Stimulated activated CD4-positive, alpha-beta T cell treated with anti-CD3 and anti-CD28 coated beads, Interleukin-2, amount 100 ng/mL, for 48 hours (primary cell): ENCODE data around the gene RNF40.

ENCODE experiments used
- DNase-seq, 2 donors: peaks; one replicate each; pipeline ENCODE4 v3.0.0-alpha.2; 2020

The RNF40 gene

DNA sequence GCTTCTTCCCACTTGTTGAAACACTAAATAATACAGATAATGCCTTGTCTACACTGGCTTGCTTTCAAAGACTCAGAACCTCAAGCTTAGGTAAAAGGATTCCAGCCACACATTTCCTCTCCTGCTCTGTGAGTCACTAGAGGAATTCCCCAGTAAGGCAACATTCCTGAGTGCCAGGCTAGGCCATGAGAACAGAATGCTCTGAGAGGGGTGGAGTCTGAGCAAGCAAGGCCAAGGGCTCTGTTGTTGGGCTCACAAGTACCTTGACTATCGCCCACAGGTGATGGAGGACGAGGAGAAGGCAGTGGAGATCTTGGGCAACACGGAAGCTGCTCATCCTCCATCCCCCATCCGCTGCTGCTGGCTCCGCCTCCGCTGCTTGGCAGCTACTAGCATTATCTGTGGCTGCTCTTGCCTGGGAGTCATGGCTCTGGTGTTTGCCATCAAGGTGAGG lies 20.6 kb upstream of the RNF40 start:
- DNase-seq: no peak

DNA sequence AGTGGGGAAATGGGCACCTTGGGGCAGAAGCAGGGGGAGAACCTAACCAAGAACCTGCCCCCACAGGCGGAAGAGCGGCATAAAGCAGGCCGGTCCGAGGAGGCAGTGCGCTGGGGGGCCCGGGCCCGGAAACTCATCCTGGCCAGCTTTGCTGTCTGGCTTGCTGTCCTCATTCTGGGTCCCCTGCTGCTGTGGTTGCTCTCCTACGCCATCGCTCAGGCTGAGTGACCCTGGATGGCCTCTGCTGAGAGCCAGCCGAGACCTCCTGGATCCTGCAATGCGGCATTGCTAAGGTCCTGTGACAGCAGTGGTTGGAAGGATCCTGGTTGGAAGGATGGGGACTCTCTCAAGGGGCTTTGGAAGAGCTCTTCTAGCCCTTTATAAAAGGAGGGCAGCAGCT lies 18.4 kb upstream of the RNF40 start:
- no peak for DNase-seq

DNA sequence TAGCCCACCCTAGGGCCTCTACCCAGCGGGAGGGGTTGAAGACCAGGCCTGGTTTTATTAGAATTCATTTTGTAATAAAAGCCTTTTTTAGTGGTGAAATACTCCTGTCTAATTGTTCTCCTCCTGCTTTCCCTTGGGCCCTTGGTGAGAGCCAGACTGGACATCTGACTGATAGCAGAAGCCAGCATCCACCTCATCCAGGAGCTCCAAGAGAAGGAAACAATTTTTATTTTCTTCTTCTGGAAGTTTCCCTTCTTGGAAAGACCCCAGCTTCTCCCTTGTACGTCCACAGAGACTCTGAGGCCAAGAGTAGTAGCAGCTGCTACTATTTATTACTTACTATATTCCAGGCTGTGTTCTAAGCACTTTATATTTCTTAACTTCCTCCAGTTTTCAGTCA lies 17.9 kb upstream of the RNF40 start:
- no peak for DNase-seq

DNA sequence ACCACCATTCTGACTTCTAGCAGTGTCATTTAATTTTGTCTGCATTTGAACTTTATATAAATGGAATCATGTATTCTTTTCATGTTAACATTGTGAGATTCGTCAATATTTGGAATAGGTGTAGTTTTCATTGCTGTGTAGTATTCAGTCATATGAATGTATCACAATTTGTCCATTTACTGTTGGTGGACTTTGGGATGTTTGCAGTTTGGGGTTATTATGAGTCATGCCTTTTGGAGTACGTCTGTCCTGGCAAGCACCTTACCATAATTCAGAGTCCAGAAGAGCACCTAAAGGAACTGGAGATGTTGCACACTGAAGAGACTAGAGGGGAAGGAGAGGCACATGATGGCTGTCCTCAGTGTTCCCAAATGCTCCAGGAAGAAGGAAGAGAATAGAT lies 17.0 kb upstream of the RNF40 start:
- no peak for DNase-seq

DNA sequence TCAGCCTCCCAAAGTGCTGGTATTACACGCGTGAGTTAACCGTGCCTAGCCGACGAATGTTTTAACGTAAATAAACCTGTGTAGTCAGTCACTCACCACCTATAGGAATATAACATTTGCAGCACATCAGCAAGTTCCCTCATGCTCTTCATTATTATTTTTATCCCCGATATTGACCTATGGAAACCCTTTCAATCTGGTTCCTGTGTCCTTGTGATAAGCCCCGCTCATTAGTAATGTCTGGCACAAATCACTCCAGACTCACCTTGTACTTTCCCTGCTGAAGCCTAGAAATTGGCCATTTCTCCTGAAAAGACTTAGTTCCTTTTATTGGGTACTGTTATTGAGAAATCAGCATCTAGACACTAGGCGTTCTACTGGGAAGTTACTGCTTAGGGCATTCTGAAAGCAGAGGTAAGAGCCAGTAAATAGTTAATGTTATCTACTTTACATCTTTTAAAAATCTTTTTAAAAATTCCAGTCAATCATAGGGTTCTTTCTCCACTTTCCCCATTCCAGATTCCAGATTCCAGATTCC lies 15.4 kb upstream of the RNF40 start:
- no peak for DNase-seq

DNA sequence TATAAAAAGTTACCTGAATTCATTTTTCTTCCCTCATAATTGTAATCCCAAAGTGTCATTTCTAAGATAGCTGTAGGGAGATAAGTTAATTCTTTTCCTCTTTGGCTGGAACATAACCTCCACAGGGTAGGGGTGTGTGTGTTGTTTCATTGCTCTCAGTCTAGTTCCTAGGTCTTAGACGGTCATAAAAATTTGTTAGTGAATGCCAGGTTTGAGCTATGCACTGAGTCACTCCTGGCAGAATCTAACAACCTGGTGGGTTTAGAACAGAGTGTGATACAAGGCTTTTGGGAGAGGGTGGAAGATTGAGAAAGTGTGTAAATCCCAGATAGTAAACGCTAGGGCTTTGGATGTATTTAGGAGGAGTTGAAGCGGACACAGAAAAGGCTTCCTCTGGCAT lies 14.8 kb upstream of the RNF40 start:
- no peak for DNase-seq

DNA sequence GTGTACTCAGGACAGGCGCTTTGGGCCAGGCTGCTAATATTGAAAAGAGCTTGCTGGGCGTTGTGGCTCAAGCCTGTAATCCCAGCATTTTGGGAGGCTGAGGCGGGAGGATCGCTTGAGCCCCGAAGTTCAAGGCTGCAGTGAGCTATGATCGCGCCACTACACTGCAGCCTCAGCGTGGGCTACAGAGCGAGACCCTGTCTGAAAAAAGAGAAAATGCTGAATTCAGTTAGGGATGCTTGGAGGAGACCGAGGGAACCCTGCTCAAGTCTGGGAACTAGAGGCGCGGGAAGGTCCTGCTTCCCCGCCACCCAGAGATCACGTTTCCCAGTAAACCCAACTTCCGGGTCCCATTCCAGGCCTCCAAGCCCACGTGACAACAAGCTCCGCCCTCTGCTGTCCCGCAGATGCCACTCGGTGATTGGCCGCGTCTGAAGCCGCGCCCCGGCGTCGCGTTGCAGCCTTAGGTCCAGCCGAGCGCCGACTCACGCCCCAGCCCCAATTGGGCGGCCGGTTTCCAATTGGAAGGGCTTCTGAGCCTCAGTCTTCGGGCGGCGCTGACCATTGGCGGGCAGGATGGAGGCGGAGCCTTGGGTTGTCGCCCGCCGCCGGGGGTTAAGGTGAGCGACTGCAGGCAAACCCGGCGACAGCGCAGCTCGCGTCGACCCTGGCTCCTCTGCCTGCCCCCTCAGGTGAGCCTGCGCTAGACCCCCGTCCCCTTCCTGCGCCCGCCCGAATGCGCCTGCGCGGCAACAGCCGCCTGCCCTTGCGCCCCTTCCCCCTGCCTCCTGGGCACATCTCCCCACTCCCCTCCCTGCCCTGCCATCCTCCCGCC lies 14.1 kb upstream of the RNF40 start, which contains the start of gene PHKG2:
Gene PHKG2 (plus strand): TSS at position 627 of the 835 bp plus-strand sequence. CDS start 396 bp downstream, outside the sequence.
- DNase-seq: peak; percentile 94 to 97

DNA sequence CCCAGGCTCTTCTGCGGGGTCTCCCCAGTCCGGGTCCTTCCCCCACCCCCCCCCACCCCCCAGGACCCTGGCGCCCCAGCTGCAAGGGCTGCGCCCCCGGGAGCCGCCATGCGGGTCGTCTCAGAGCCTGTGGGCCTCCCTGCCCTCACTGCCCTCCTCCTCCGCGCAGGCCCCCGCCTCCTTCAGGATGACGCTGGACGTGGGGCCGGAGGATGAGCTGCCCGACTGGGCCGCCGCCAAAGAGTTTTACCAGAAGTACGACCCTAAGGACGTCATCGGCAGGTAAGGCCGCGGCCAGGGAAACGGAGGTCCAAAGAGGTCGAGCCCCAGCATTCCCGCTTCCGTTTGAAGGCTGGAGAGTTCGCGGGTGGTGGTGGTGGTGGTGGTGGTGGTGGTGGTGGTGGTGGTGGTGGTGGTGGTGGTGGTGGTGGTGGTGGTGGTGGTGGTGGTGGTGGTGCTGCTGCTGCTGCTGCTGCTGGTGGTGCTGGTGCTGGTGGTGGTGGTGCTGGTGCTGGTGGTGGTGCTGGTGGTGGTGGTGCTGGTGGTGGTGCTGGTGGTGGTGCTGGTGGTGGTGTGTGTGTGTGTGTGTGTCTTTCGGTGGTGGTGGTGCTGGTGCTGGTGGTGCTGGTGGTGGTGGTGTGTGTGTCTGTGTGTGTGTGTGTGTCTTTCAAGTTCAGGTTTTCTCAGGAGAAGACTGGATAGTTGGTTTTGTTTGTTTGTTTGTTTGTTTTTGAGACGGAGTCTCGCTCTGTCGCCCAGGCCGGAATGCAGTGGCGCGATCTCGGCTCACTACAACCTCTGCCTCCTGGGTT lies 13.3 kb upstream of the RNF40 start:
- DNase-seq: peak in 1 of 2 donors; percentile 11

DNA sequence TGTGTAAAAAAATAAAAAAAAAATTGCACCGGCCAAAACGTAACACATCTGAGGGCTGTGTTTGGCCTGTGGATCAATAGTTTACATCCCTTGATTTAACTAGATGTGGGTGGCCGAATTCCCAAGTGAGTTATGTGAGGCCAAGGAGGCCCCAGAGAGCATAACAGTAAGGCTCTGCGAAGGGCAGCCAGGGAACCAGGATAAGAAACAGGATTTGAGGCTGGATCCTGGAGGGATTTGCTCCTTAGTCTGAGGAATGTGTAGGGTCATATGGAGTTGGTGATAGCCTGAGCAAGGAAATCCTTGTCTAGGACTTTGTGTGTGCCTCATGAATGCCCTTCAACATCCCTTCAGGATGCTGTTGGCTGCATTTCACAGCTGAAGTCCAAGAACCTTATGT lies 11.9 kb upstream of the RNF40 start:
- no peak for DNase-seq

DNA sequence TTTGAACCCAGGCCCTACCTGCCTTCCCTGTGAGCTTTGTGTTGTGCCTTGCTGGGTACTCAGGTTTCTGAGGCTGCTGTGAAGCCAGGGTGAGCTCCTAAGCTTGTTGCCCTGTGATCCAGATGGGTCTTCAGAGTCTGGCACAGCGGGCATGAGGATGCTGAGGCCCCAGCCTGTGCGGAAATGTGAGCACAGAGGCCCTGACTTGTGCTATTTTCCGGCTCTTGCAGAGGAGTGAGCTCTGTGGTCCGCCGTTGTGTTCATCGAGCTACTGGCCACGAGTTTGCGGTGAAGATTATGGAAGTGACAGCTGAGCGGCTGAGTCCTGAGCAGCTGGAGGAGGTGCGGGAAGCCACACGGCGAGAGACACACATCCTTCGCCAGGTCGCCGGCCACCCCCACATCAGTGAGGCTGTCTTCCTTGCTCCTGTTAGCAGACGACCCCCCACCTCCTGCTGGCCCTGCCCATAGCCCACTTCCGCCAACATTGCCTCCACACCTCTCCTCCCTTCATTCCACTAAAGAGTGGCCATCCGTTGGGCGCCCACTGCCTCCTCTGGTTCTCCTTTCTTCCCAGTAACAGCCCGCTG lies 11.2 kb upstream of the RNF40 start:
- no peak for DNase-seq

DNA sequence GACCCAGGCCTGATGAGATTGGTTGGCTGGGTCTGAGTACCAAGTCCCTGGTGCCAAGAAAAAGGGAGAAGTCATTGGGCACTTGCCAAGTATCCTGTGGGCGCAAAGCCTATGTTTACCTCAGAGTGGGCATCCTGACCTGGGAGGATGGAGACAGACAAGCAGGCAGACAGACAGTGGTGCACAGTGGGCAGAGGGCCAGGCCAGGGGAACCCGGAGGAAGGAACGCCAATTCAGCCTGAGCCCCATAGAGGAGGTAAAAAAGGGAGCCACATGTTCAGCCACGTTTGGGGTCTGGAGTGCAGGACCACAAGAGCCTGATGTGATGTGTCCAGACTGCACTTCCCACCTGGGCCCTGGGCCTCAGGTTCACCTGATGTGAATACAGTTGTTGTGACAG lies 8.5 kb upstream of the RNF40 start:
- no peak for DNase-seq

DNA sequence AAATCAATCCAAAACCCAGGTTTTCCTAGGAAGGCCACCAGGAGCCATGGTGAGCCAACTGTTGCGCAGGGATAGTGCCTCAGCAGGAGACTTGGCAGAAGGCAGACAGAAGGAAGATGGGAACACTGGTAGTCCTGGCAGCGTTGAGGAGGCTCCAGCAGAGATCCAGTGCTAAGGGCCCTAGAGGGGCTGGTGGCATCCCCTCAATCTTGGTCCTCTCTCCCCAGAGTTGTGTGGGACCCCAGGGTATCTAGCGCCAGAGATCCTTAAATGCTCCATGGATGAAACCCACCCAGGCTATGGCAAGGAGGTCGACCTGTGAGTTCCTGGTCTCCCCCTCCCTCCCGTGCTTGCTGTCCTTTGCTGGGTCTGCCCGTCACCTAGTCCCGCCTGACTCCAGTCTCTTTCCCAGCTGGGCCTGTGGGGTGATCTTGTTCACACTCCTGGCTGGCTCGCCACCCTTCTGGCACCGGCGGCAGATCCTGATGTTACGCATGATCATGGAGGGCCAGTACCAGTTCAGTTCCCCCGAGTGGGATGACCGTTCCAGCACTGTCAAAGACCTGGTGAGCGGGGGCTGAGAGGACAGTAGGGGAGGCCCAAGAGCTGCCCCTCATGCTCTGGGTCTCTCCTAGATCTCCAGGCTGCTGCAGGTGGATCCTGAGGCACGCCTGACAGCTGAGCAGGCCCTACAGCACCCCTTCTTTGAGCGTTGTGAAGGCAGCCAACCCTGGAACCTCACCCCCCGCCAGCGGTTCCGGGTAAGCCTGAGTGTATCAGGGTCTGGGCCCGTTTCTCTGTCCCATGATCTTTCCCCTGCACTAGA lies 6.0 kb upstream of the RNF40 start:
- no peak for DNase-seq

DNA sequence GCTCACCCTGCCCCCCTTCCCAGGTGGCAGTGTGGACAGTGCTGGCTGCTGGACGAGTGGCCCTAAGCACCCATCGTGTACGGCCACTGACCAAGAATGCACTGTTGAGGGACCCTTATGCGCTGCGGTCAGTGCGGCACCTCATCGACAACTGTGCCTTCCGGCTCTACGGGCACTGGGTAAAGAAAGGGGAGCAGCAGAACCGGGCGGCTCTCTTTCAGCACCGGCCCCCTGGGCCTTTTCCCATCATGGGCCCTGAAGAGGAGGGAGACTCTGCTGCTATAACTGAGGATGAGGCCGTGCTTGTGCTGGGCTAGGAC lies 5.4 kb upstream of the RNF40 start:
- no peak for DNase-seq

DNA sequence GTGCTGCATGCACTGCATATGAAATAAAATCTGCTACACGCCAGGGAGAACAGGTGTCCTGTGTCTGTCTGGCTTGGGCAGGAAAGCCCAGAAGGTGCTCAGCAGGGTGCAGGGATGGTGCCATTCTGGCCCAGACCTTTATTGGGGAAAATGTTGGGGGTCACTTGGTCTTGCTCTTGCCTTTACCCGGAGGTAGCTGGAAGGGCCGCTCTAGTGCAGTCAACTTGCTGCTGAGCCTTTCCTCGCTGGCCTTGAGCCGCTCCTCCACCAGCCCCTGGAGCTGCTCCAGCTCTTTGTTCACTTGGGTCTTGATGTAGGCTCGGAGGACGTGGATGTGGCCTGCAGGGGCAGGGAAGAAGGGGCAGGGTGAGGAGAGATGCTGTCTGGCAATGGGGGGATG lies 4.8 kb upstream of the RNF40 start:
- no peak for DNase-seq

DNA sequence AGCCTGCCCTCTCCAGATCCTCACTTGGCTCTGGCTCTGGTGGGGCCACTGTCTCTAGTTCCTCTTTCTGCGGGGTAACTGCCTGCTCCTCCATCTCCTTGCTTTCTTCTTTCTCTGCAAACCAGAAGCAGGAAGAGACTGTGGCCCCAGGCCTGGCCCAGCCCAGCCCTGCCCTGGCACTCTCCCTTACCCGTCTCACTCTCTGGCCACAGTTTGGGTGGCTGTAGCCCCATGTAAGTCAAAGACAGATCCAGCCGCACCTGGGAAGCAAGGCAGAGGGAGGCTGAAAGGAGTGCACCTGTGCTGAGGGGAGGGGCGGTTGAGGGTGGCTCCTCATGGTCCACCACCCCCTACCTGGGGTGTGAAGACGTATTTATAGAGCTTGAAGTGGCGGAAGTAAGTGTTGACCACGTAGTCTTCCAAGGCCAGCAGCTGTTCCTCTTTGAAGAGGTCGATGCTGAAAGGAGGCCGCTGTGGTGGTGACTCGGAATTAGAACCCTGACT lies 3.1 kb upstream of the RNF40 start:
- no peak for DNase-seq

DNA sequence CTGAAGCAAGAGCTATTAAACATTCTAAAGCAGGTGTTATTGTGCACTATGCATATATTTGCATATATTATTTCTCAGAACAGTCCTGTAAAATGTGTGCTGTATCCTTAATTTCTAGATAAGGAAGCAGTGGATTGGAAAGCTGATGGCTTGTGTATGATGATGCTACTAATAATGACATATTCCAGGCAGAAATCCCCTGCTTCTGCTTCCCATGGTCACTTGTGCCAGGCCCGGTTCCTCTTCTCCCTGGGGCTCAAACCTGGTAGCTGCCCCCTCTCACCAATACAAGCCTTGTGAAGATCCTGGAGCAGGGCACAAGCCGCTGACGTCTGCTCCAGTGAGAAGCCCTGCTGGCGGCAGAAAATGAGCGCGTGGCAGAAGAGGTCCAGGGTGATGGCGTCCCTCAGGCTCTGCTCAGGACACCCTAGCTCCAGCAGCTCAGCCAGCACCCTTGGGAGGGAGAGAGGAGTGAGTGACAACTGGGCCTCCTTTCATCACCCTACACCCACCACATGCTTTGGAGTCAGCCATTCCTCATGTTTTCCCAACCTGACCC lies 2.0 kb upstream of the RNF40 start:
- DNase-seq: no peak

DNA sequence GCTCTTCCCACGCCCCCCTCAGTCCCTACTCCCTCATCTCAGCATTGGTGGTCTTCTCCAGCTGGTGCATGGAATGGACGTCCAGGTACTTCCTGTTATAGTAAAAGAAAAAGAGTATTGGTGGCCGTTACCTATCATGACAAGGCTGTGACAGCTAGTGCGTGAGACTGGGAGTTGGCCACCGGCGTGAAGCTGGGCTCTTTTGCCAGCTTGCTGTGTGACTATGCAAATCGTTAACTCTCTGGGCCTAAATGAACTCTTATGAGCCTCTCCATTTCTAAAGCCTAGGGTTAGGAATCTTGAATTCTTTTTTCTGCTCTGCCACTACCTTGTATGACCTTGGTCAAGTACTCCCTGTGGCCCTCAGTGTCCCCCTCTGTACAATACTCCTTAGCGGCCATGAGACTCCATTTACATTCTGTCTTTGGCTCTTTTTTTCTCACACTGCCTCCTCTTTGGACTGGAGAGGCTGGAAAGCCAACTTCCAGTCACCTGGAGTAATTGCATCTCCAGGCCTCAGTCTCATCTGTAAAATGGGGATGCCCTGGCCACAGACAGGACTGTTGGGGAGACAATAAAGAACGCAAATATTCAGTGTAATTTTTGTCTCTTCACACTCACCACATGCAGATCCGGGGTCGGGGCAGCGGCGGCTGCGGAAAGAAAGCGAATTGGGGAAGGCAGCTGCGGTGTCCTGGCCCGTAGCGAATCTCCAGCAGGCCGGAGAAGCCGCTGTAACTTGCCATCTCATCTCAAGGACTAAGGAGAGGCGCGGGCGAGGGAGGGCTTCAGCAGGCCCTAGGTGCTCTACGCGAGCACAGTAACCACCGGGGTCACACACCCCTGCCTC lies 1.3 kb upstream of the RNF40 start:
- DNase-seq: no peak

DNA sequence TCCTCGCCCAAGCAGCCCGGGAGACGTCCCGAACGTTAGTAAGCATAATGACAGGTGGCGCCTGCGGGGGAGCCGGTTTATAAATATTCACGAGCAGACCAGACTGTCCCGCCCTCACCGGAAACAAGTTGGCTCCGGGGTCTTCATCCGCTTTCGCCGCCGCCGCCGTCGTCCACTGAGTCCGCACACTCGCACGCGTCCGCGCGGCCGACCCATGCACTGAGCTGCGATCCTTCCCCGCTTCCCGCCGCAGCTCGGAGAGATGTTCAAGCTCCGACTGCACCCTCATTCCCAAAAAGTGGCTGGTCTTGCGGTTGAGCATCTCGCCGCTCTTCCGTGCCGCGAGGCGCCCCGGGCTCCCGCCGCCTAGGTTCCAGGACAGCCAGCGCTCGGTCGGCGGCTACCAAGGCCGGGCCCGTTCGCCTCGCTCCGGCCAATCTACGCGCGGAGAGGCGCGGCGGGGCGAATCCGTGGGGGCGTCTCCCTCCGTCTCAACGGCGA lies 645 bp upstream of the RNF40 start:
- DNase-seq: no peak

DNA sequence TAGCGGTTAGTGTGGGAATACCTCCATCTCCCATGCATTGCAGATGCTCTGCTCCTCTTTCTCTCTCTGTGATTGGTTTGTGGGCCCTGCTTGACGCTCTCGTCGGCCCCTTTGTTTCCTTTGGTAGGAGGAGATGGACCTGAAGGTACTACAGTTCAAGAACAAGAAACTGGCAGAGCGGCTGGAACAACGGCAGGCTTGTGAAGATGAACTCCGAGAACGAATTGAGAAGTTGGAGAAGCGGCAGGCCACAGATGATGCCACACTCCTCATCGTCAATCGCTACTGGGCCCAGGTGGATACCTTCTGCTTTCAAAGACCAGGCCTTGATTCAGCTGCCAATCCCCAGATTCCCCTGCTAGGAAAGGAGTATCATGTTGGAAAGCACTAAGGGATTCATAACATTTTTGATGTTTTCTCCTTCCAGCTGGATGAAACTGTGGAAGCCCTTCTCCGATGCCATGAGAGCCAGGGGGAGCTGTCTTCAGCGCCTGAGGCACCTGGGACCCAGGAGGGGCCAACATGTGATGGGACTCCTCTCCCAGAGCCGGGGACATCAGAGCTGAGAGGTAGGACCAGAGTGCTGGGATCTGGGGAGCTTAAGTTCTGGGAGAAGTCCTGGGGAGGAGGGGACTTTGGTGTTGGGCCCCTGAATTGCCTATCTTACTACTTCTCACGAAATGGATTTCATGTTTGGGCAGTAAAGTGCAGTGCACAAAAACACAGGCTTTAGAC lies 1.0 kb downstream of the RNF40 start:
- DNase-seq: no peak

DNA sequence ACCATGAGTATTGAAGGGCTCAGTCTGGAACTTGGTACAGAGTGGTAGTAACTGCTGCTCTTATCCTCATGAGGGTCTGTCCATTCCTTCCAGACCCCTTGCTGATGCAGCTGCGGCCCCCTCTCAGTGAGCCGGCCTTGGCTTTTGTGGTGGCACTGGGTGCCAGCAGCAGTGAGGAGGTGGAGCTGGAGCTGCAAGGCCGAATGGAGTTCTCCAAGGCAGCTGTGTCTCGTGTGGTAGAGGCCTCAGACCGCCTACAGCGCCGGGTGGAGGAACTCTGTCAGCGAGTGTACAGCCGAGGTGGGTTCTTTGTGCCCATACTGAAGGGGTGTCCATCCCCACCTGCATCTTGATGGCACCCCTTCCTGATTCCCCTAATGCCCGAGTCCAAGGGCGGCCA lies 2.0 kb downstream of the RNF40 start:
- DNase-seq: no peak
